GM18498 (cell line): Measurements from ENCODE around the gene PARN.
"Not testable (repeated sequence)": the region's sequence is repeated elsewhere in the genome, so short reads cannot be mapped to it uniquely, and the experiment has no call there.

Source experiments
- ATAC-seq: cut with Tn5 transposase; IDR thresholded peaks from one replicate; pipeline ENCODE4 v1.9.1; 2021; ENCODE audit warnings: mild to moderate bottlenecking, moderate library complexity; ENCODE audit not compliant: unreplicated experiment

PARN gene

GRCh38 chr16:14576069-14576468, 54.0 kb downstream of the PARN start:
- no peak for ATAC-seq

- ATAC-seq: not testable (repeated sequence)
Observed at GRCh38 chr16:14574698-14575415, 55.2 kb downstream of the PARN start.

GRCh38 chr16:14572535-14572934, 57.5 kb downstream of the PARN start:
- ATAC-seq: no peak

GRCh38 chr16:14569213-14569612, 60.8 kb downstream of the PARN start:
- ATAC-seq: no peak

- no peak for ATAC-seq
Observed at GRCh38 chr16:14566599-14566998, 63.5 kb downstream of the PARN start.

- no peak for ATAC-seq
Observed at GRCh38 chr16:14565688-14566025, 64.4 kb downstream of the PARN start.

GRCh38 chr16:14564861-14565687, 65.0 kb downstream of the PARN start:
- ATAC-seq: no peak

- ATAC-seq: no peak
Observed at GRCh38 chr16:14564323-14564722, 65.7 kb downstream of the PARN start.

- no peak for ATAC-seq
Observed at GRCh38 chr16:14562691-14563491, 67.2 kb downstream of the PARN start.

GRCh38 chr16:14560523-14560922, 69.5 kb downstream of the PARN start:
- ATAC-seq: no peak

GRCh38 chr16:14559809-14560241, 70.2 kb downstream of the PARN start:
- ATAC-seq: no peak

GRCh38 chr16:14553447-14553846, 76.6 kb downstream of the PARN start:
- ATAC-seq: no peak

- ATAC-seq: no peak
Observed at GRCh38 chr16:14549789-14550153, 80.3 kb downstream of the PARN start.

- no peak for ATAC-seq
Observed at GRCh38 chr16:14548933-14549788, 80.9 kb downstream of the PARN start.

GRCh38 chr16:14545346-14545884, 84.6 kb downstream of the PARN start:
- ATAC-seq: no peak

GRCh38 chr16:14544846-14545245, 85.2 kb downstream of the PARN start:
- ATAC-seq: not testable (repeated sequence)

GRCh38 chr16:14539631-14540030, 90.4 kb downstream of the PARN start:
- no peak for ATAC-seq

GRCh38 chr16:14539156-14539555, 90.9 kb downstream of the PARN start:
- ATAC-seq: no peak

GRCh38 chr16:14538604-14539003, 91.5 kb downstream of the PARN start:
- no peak for ATAC-seq

GRCh38 chr16:14531613-14532012, 98.4 kb downstream of the PARN start:
- ATAC-seq: no peak
